Measurements from ENCODE around the gene PMF1. TPM values are rescaled to one million over a fixed set of nuclear protein-coding genes. Genes with fewer than 3 reads are reported as not detected.

Gene PMF1
- total RNA-seq, 1 donor from 2014 or later: 55.8 TPM

GRCh38 chr1:156257711-156258110 lies 44.9 kb downstream of the PMF1 start:
- H3K27me3 ChIP-seq (ENCODE audit: low read depth): no peaks in the 10 kb centered on the region
- intact Hi-C loops (cut with micrococcal nuclease): no loop called here
- H3K36me3 ChIP-seq: peaks cover 99% of the 10 kb centered on the region
- no peak for TF ChIP-seq CTCF (IDR thresholded peaks at IDR 0.05; ENCODE audit: borderline replicate concordance)
- no peak overlapping the region for H3K27ac ChIP-seq (replicated peaks)
- no peak for DNase-seq
- no peak overlapping the region for H3K4me3 ChIP-seq
- H3K4me1 ChIP-seq: peaks cover 4% of the 10 kb centered on the region
- H3K9me3 ChIP-seq (replicated peaks): no peaks in the 10 kb centered on the region

GRCh38 chr1:156258859-156259258 lies 46.1 kb downstream of the PMF1 start:
- no peak for TF ChIP-seq CTCF (IDR thresholded peaks at IDR 0.05; ENCODE audit: borderline replicate concordance)
- H3K36me3 ChIP-seq: peaks cover 99% of the 10 kb centered on the region
- no peak for DNase-seq
- no peak overlapping the region for H3K4me3 ChIP-seq
- intact Hi-C loops (cut with micrococcal nuclease): no loop called here
- H3K27ac ChIP-seq (replicated peaks): no peak overlapping the region
- no peaks in the 10 kb centered on the region for H3K27me3 ChIP-seq (ENCODE audit: low read depth)
- H3K4me1 ChIP-seq: no peaks in the 10 kb centered on the region
- no peaks in the 10 kb centered on the region for H3K9me3 ChIP-seq (replicated peaks)

GRCh38 chr1:156259805-156260204 lies 47.0 kb downstream of the PMF1 start:
- H3K4me1 ChIP-seq: no peaks in the 10 kb centered on the region
- DNase-seq: no peak
- H3K9me3 ChIP-seq (replicated peaks): no peaks in the 10 kb centered on the region
- TF ChIP-seq CTCF (IDR thresholded peaks at IDR 0.05; ENCODE audit: borderline replicate concordance): no peak
- no peak overlapping the region for H3K4me3 ChIP-seq
- no peaks in the 10 kb centered on the region for H3K27me3 ChIP-seq (ENCODE audit: low read depth)
- H3K36me3 ChIP-seq: peaks cover 97% of the 10 kb centered on the region
- intact Hi-C loops (cut with micrococcal nuclease): no loop called here
- no peak overlapping the region for H3K27ac ChIP-seq (replicated peaks)

- H3K27ac ChIP-seq (replicated peaks): no peak overlapping the region
- H3K36me3 ChIP-seq: peaks cover 97% of the 10 kb centered on the region
- no peaks in the 10 kb centered on the region for H3K4me1 ChIP-seq
- no peaks in the 10 kb centered on the region for H3K27me3 ChIP-seq (ENCODE audit: low read depth)
- no peak for DNase-seq
- no peak overlapping the region for H3K4me3 ChIP-seq
- no peaks in the 10 kb centered on the region for H3K9me3 ChIP-seq (replicated peaks)
- intact Hi-C loops (cut with micrococcal nuclease): no loop called here
- no peak for TF ChIP-seq CTCF (IDR thresholded peaks at IDR 0.05; ENCODE audit: borderline replicate concordance)
These were observed 48.1 kb downstream of the PMF1 start for GRCh38 chr1:156260896-156261295.

- Histone ChIP-seq H3K4me3 (no peak overlapping the region), H3K27ac (replicated peaks) (no peak overlapping the region), H3K27me3 (ENCODE audit: low read depth) (no peaks in the 10 kb centered on the region), H3K9me3 (replicated peaks) (no peaks in the 10 kb centered on the region), H3K36me3 (peaks cover 97% of the 10 kb centered on the region), H3K4me1 (no peaks in the 10 kb centered on the region)
- DNase-seq: no peak
- intact Hi-C loops (cut with micrococcal nuclease): no loop called here
- no peak for TF ChIP-seq CTCF (IDR thresholded peaks at IDR 0.05; ENCODE audit: borderline replicate concordance)
These were observed 49.9 kb downstream of the PMF1 start for GRCh38 chr1:156262461-156263287.
